IPS-20b (cell line): Measurements from ENCODE around the gene PDGFB.

Experiments
- H3K27ac ChIP-seq: one replicate; pipeline ENCODE4 v1.5.1; 2013; ENCODE audit warnings: low read length
- H3K27me3 ChIP-seq: 2 replicates; pipeline ENCODE4 v1.6.1; 2013; ENCODE audit warnings: mild to moderate bottlenecking, low read length, inconsistent platforms; ENCODE audit not compliant: insufficient read depth
- H3K36me3 ChIP-seq: 2 replicates; pipeline ENCODE4 v1.6.1; 2013; ENCODE audit warnings: low read depth, mild to moderate bottlenecking, inconsistent platforms, low read length, moderate library complexity; ENCODE audit not compliant: insufficient read depth
- H3K4me1 ChIP-seq: 2 replicates; pipeline ENCODE4 v1.6.1; 2013; ENCODE audit warnings: mild to moderate bottlenecking, control low read depth, inconsistent platforms, low read length, moderate library complexity; ENCODE audit not compliant: insufficient read depth
- H3K4me3 ChIP-seq: 2 replicates; pipeline ENCODE4 v1.5.1; 2013; ENCODE audit warnings: mild to moderate bottlenecking, low read length, inconsistent platforms
- H3K9ac ChIP-seq: 2 replicates; pipeline ENCODE4 v1.6.1; 2013; ENCODE audit warnings: low read depth, mild to moderate bottlenecking, inconsistent platforms, low read length, moderate library complexity
- H3K9me3 ChIP-seq: 2 replicates; pipeline ENCODE4 v1.6.1; 2013; ENCODE audit warnings: mild to moderate bottlenecking, low read depth, low read length, inconsistent platforms; ENCODE audit not compliant: insufficient read depth

The PDGFB gene

DNA sequence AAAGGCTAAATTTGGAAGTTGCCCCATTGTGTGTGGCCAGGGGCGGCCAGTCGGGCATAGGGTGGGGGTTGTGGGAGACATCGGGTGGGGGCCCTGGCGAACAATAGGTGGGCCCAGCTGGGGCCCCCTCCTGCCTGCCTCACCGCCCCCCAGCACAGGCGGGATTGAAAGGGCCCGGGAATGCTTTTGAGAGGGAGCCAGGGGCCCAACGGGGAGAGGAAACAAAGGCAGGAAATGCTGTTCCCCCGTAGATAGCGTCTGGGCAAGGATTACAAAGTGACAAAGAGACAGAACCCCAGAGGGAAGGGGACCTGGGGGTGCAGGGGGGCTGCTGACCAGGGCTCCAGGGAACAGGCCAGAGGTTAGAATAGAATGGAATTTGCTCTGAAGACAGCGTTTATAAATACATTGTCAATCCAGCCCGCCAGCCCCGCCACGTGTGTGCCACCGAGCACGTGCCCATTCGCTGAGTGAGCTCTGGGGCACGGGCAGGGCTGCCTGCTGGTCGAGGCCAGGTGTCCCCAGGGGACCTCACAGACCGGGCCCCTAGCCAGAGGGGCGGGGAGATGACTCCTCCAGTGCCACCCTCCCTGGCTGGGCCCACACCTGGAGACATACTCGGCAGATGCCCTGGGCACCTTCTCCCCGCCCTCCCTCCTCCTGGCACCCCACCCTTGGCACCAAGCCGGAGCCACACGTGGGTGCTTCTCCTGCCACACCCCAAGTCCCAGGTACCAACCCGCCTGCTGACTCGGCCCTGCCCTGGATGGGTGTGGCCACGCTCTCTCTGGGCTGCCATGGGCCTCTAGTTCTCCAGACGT lies 9.7 kb downstream of the PDGFB start:
- Histone ChIP-seq H3K27me3 (peaks cover 77% of the 10 kb centered on the region), H3K36me3 (no peaks in the 10 kb centered on the region), H3K4me1 (peaks cover 33% of the 10 kb centered on the region), H3K27ac (no peak overlapping the region), H3K9ac (peak overlapping the region; percentile 51; the same call in 1 of the 2 replicates), H3K9me3 (no peaks in the 10 kb centered on the region), H3K4me3 (no peak overlapping the region)

GRCh38 chr22:39234472-39234787 lies 10.4 kb downstream of the PDGFB start:
- peaks cover 77% of the 10 kb centered on the region for H3K27me3 ChIP-seq
- H3K9me3 ChIP-seq, result no peaks in the 10 kb centered on the region

DNA sequence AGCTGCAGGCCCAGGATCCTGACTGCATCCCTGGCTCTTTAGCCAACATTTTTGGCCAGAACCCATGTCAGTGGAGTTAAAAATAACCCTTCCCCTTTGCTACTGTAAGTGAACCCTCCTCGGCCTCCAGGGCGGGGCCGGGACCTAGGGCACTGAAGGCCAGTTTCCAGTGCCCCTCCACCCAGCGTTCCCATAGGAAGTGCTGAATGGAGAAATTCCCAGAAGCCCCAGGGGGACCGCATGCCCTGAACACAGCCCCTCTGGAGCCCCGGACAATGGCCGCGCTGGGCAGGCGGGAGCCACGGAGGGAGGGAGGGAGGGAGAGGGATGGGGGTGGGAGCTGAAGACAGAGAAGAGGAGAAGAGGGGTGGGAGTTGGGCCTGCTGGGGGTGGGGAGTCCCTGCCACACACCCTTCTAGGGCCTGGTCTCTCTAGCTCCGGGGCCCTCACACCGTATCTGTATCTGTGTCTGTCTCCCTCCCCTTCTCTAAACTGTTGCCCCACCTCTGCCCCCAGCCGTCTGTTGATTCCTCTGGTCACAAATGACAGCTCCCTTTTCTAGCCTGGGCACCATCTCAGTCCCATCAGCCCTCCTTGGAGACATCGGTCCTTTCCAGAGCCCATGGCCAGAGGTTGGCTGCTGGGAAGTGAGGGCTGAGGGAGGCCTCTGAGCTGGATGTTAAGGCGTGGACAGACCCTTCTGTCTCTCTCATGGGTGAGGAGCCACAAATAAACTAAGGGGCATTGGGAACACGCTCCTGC lies 10.9 kb downstream of the PDGFB start:
- H3K4me1 ChIP-seq, result peaks cover 44% of the 10 kb centered on the region
- H3K27me3 ChIP-seq, result peaks cover 79% of the 10 kb centered on the region
- no peaks in the 10 kb centered on the region for H3K36me3 ChIP-seq
- peak overlapping the region; percentile 51; the same call in 1 of the 2 replicates for H3K9ac ChIP-seq
- H3K9me3 ChIP-seq, result no peaks in the 10 kb centered on the region
- no peak overlapping the region for H3K4me3 ChIP-seq
- no peak overlapping the region for H3K27ac ChIP-seq

More at GRCh38 chr22:39234472-39234787, 10.4 kb downstream of the PDGFB start:
- Histone ChIP-seq H3K4me3 (no peak overlapping the region), H3K27ac (no peak overlapping the region), H3K36me3 (no peaks in the 10 kb centered on the region), H3K9ac (peak overlapping the region; percentile 51; the same call in 1 of the 2 replicates), H3K4me1 (peaks cover 39% of the 10 kb centered on the region)

GRCh38 chr22:39232806-39233709 lies 11.7 kb downstream of the PDGFB start:
- Histone ChIP-seq H3K4me1 (peaks cover 45% of the 10 kb centered on the region), H3K9me3 (no peaks in the 10 kb centered on the region), H3K9ac (no peak overlapping the region), H3K36me3 (no peaks in the 10 kb centered on the region), H3K27ac (no peak overlapping the region), H3K4me3 (no peak overlapping the region), H3K27me3 (peaks cover 71% of the 10 kb centered on the region)

DNA sequence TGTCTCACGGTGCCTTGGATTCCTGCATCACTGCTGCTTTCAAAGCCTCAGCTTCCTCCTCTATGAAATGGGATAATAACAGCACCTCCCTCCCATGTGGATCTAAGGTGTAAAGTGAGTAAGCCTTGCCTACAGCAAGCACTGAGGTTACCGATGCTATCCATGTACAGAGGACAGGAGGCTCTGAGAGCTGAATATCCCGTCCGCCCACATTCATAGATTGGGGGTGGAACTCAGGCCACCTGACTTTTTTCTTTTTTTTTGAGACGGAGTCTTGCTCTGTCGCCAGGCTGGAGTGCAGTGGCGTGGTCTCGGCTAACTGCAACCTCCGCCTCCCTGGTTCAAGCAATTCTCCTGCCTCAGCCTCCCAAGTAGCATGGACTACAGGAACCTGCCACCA lies 12.5 kb downstream of the PDGFB start:
- H3K4me3 ChIP-seq, result no peak overlapping the region
- H3K9ac ChIP-seq, result no peak overlapping the region
- no peak overlapping the region for H3K27ac ChIP-seq
- peaks cover 65% of the 10 kb centered on the region for H3K27me3 ChIP-seq
- peaks cover 45% of the 10 kb centered on the region for H3K4me1 ChIP-seq
- H3K36me3 ChIP-seq, result no peaks in the 10 kb centered on the region
- H3K9me3 ChIP-seq, result no peaks in the 10 kb centered on the region

GRCh38 chr22:39231197-39231950 lies 13.4 kb downstream of the PDGFB start:
- Histone ChIP-seq H3K27me3 (peaks cover 56% of the 10 kb centered on the region), H3K27ac (no peak overlapping the region), H3K4me1 (peaks cover 44% of the 10 kb centered on the region)

DNA sequence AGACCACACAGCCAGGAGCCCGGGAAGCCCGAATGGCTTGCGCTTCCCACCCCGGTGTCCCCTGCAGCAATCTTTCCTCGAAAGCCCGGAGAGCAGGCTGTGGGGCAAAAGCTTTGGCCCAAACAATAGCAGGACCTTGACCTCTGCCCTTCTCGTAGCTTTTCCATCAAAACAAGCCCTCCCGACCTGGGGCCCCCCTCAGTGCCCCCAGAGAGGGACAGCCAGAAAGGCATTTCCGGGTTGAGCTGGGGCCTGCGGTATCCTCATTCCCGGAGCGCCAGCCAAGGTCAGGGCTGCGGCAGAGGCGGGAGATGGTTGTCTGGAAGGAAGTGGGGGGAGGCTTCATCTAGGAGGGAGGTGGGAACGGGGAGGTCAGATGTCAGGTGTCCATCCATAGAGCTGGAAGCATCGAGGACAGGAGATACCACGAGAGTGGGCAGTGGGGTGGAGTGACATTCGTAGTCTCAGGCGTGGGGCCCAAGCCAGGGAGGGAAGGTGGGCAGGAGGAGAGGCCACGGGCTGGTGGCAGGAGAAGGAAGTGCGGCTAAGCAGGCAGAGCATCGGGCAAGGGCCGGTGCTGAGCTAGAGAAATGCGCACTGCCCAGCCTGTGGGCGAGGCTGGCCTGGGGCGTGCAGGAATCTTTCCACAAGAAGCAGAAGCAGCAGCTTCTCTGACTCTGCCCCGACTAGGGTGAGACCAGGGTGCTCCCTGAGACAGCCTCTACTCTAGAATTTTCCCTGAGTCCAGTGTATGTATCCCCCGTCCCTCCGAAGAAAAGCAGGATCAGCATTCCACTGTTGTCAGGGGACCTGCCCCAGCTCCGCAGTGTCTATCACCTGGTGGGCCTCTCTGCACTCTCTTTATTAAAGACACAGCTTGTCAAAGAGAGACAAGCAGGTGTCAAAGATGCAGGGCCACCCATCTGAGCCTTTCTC lies 14.3 kb downstream of the PDGFB start:
- Histone ChIP-seq H3K27ac (no peak overlapping the region), H3K4me3 (peak overlapping the region; percentile 35; the same call in 1 of the 2 replicates), H3K9ac (peak overlapping the region; percentile 54; the same call in 1 of the 2 replicates), H3K4me1 (peaks cover 35% of the 10 kb centered on the region), H3K9me3 (0 out of 2 replicates have a peak, but pooled peaks cover 5% of the 10 kb centered on the region), H3K36me3 (no peaks in the 10 kb centered on the region), H3K27me3 (peaks cover 48% of the 10 kb centered on the region)

More at GRCh38 chr22:39231197-39231950, 13.4 kb downstream of the PDGFB start:
- Histone ChIP-seq H3K9ac (no peak overlapping the region), H3K9me3 (0 out of 2 replicates have a peak, but pooled peaks cover 3% of the 10 kb centered on the region), H3K36me3 (no peaks in the 10 kb centered on the region), H3K4me3 (no peak overlapping the region)

DNA sequence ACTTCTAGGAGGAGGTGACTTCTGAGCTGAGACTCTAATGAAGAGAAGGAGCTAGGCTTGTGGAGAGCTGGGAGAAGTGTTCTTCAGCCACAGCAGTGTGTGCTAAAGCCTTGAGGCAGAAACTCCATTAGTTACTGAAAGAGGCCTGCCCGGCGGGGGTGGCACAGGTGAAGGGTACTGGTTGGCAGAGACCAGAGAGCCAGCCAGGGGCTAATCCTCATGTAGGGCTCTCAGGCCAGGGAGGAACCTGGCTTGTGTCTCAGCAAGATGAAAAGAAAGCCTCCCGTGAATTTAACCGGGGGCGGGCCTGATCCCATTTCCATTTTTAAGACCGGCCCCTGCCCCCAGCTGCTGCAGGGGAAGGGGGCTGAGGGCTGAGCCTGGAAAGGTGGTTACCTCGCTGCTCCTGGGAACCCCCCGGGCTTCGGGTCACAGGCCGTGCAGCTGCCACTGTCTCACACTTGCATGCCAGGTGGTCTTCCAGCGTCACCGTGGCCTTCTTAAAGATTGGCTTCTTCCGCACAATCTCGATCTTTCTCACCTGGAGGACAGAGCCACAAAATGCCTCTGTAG lies 15.0 kb downstream of the PDGFB start:
- Histone ChIP-seq H3K27ac (no peak overlapping the region), H3K9ac (peak overlapping the region; percentile 54; the same call in 1 of the 2 replicates), H3K36me3 (no peaks in the 10 kb centered on the region), H3K4me3 (peak overlapping the region; percentile 35; the same call in 1 of the 2 replicates), H3K27me3 (peaks cover 43% of the 10 kb centered on the region), H3K9me3 (0 out of 2 replicates have a peak, but pooled peaks cover 5% of the 10 kb centered on the region), H3K4me1 (peaks cover 29% of the 10 kb centered on the region)

DNA sequence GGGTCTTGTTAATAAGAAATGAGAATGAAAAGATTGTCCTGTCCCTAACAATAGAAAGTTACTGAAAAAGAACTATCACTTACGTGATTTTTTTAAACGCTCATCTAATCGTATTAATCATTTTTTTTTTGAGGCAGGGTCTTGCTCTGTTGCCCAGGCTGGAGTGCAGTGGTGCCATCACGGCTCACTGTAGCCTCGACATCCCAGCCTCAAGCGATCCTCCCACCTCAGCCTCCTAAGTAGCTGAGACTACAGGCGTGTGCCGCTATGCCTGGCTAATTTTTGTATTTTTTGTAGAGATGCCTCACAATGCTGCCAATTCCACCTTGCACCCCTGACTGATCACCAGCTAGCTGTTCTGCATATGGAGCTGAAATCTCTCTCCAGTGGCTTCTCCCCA lies 15.7 kb downstream of the PDGFB start:
- peaks cover 22% of the 10 kb centered on the region; the same call in 1 of the 2 replicates for H3K4me1 ChIP-seq
- H3K4me3 ChIP-seq, result 0 out of 2 replicates have a peak overlapping the region, but pooled peaks have one; percentile 35
- peak overlapping the region; percentile 54; the same call in 1 of the 2 replicates for H3K9ac ChIP-seq
- H3K36me3 ChIP-seq, result no peaks in the 10 kb centered on the region
- 0 out of 2 replicates have a peak, but pooled peaks cover 5% of the 10 kb centered on the region for H3K9me3 ChIP-seq
- H3K27ac ChIP-seq, result no peak overlapping the region
- peaks cover 40% of the 10 kb centered on the region for H3K27me3 ChIP-seq
